ENCODE results near the gene DEFB126.
"Not testable (repeated sequence)": the region's sequence is repeated elsewhere in the genome, so short reads cannot be mapped to it uniquely, and the experiment has no call there.

The DEFB126 gene

DNA sequence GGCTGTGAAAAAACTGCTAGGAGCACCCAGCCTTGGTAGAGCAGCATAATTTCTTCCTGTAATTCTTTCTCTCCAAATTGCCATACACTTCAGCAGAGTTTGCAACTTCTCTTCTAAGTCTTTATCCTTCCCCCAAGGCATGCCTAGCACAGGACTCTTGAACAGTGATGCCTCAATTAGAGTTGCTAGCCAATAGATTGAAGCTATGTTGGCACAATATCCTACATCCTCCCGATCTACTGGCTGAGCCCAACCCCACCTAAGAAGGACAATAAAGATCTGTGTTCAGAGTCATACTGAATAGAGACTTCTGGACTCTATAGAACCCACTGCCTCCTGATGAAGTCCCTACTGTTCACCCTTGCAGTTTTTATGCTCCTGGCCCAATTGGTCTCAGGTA lies at the start of gene DEFB126:
Gene DEFB126 (plus strand): TSS at position 301 of the 400 bp plus-strand sequence. CDS start 39 bp downstream, at position 340.
- no peak within 1 kb of the TSS for H3K27ac Mint-ChIP-seq
- no peaks in the 10 kb centered on the region for H3K36me3 Mint-ChIP-seq
- CTCF ChIA-PET: no interaction called here
- peaks cover 32% of the 10 kb centered on the region for H3K27me3 Mint-ChIP-seq
- no peak for DNase-seq
- no peak within 1 kb of the TSS for H3K4me3 Mint-ChIP-seq
- H3K9me3 Mint-ChIP-seq: peaks cover 4% of the 10 kb centered on the region
- H3K4me1 Mint-ChIP-seq: no peaks in the 10 kb centered on the region

DNA sequence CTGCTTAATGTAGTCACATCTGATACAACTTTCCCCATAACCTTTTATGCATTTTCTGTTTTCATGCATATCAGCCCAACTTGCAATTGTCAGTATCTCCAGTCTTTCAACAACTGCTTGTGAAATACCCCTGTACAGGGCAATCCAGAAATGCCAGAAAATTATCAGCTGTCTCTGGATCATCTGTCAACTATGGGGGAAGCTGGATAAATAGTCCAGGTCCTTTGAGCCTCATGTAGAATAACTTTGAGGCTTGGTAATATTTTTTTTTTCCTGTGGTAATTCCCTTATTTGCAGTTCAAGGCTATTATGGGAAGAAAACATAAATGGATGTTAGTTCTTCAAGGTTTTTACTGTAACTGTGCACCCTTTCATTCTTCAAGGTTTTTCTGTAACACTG lies 48.7 kb upstream of the DEFB126 start:
- no peak for DNase-seq
- no peak overlapping the region for H3K4me3 Mint-ChIP-seq
- no peak overlapping the region for H3K27ac Mint-ChIP-seq
- H3K4me1 Mint-ChIP-seq: no peaks in the 10 kb centered on the region
- CTCF ChIA-PET: no interaction called here
- peaks cover 8% of the 10 kb centered on the region for H3K27me3 Mint-ChIP-seq
- peaks cover 14% of the 10 kb centered on the region for H3K9me3 Mint-ChIP-seq
- H3K36me3 Mint-ChIP-seq: no peaks in the 10 kb centered on the region

DNA sequence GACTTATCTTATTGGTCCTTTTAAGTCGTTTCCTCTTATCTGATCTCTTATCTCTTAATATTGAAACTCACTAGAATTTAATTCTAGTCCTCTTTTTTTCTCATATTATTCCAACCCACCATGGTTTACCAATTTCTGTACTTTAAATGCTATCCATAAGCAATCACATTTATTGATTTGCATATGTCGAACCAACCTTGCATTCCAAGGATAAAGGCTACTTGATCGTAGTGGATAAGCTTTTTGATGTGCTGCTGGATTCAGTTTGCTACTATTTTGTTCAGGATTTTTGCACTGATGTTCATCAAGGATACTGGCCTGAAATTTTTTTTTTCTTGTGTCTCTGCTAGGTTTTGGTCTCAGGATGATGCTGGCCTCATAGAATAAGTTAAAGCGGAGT lies 47.2 kb upstream of the DEFB126 start:
- Mint-ChIP-seq H3K4me3 (no peak overlapping the region), H3K4me1 (no peaks in the 10 kb centered on the region), H3K27ac (no peak overlapping the region), H3K9me3 (peaks cover 14% of the 10 kb centered on the region), H3K27me3 (peaks cover 8% of the 10 kb centered on the region), H3K36me3 (no peaks in the 10 kb centered on the region)
- DNase-seq: no peak
- CTCF ChIA-PET: no interaction called here

DNA sequence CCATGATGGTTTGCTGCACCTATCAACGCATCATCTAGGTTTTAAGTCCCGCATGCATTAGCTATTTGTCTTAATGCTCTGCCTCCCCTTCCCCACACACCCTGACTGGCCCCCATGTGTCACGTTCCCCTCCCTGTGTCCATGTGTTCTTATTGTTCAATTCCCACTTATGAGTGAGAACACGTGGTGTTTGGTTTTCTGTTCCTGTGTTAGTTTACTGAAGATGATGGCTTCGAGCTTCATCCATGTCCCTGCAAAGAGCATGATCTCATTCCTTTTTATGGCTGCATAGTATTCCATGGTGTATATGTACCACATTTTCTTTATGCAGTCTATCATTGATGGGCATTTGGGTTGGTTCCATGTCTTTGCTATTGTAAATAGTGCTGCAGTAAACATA lies 44.7 kb upstream of the DEFB126 start:
- H3K27me3 Mint-ChIP-seq, H3K4me3 Mint-ChIP-seq, H3K4me1 Mint-ChIP-seq, H3K36me3 Mint-ChIP-seq, H3K27ac Mint-ChIP-seq, CTCF ChIA-PET, DNase-seq: not testable (repeated sequence)
- H3K9me3 Mint-ChIP-seq: peaks cover 14% of the 10 kb centered on the region

DNA sequence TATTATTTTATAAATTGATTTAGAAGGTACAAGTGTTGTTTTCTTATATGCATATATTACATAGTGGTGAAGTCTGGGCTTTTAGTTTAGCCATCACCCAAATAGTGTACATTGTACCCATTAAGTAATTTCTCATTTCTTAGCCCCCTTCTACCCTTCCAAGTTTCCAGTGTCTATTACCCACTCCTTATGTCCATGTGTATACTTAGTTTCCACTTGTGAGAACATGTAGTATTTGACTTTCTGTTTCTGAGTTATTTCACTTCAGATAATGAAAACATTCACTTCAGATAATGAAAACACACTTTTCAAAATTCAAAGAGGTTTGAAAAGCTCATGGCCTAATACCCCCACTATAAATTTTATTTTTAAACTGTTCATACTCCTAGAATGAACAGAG lies 40.4 kb upstream of the DEFB126 start:
- DNase-seq: no peak
- Mint-ChIP-seq H3K9me3 (peaks cover 1% of the 10 kb centered on the region), H3K27ac (no peak overlapping the region), H3K36me3 (no peaks in the 10 kb centered on the region), H3K4me3 (no peak overlapping the region), H3K4me1 (no peaks in the 10 kb centered on the region), H3K27me3 (peaks cover 25% of the 10 kb centered on the region)
- CTCF ChIA-PET: interaction anchor here (0.6 kb wide), 1 partner anchor 157 kb away, joined by 3 read pairs; no protein-coding TSS in a partner anchor

DNA sequence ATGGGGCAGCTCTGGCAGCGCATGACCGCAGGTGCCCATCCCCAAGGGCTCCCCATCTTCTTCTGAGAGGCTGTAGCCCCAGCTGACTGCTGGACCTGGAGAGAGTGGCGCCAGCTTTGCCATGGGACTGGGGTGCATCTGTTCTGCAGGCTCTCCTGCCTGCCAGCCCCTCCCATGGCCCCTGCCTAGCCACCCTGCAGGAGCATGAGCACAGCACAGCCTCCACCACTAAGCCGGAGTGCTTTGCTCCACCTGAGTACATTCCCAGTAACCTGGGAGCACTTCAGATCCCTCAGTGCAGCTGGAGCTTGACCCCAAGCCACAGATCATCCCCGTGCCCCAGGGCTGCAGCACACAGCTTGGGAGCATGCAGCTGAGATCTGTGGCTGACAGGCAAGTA lies 38.9 kb upstream of the DEFB126 start:
- no peaks in the 10 kb centered on the region for H3K4me1 Mint-ChIP-seq
- peaks cover 26% of the 10 kb centered on the region for H3K27me3 Mint-ChIP-seq
- CTCF ChIA-PET: no interaction called here
- no peaks in the 10 kb centered on the region for H3K9me3 Mint-ChIP-seq
- no peak for DNase-seq
- H3K27ac Mint-ChIP-seq: no peak overlapping the region
- no peak overlapping the region for H3K4me3 Mint-ChIP-seq
- H3K36me3 Mint-ChIP-seq: no peaks in the 10 kb centered on the region

DNA sequence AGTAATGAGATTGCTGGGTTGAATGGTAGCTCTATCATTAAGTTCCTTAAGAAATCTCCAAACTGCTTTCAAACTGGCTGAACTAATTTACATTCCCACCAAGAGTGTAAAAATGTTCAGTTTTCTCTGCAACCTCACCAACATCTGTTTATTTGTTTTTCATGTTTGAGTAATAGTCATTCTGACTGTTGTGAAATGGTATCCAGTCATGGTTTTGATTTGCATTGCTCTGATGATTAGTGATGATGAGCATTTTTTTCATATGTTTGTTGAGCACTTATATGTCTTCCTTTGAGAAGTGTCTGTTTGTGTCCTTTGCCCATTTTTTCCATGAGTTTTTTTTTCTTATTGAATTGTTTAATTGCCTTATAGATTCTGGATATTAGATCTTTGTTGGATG lies 30.0 kb upstream of the DEFB126 start:
- H3K36me3 Mint-ChIP-seq: no peaks in the 10 kb centered on the region
- H3K4me3 Mint-ChIP-seq: no peak overlapping the region
- H3K27me3 Mint-ChIP-seq: peaks cover 10% of the 10 kb centered on the region
- H3K27ac Mint-ChIP-seq: no peak overlapping the region
- no peaks in the 10 kb centered on the region for H3K4me1 Mint-ChIP-seq
- H3K9me3 Mint-ChIP-seq: no peaks in the 10 kb centered on the region
- no peak for DNase-seq
- CTCF ChIA-PET: no interaction called here

GRCh38 chr20:117518-117917 lies 24.9 kb upstream of the DEFB126 start:
- Mint-ChIP-seq H3K36me3 (no peaks in the 10 kb centered on the region), H3K27me3 (peaks cover 15% of the 10 kb centered on the region), H3K9me3 (no peaks in the 10 kb centered on the region), H3K4me1 (no peaks in the 10 kb centered on the region), H3K27ac (no peak overlapping the region), H3K4me3 (no peak overlapping the region)
- DNase-seq: no peak
- CTCF ChIA-PET: no interaction called here

DNA sequence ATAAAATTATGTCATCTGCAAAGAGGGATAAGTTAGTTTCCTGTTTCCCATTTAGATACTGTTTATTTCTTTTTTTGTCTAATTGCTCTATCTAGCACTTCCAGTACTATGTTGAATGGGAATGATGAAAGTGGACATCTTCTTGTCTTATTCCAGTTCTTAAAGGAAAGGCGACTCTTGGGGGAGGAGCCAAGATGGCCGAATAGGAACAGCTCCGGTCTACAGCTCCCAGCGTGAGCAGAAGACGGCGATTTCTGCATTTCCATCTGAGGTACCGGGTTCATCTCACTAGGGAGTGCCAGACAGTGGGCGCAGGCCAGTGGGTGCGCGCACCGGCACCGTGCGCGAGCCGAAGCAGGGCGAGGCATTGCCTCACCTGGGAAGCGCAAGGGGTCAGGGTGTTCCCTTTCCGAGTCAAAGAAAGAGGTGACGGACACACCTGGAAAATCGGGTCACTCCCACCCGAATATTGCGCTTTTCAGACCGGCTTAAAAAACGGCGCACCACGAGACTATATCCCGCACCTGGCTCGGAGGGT lies 12.5 kb upstream of the DEFB126 start:
- DNase-seq, H3K4me3 Mint-ChIP-seq, H3K27ac Mint-ChIP-seq, H3K27me3 Mint-ChIP-seq, CTCF ChIA-PET, H3K36me3 Mint-ChIP-seq, H3K4me1 Mint-ChIP-seq, H3K9me3 Mint-ChIP-seq: not testable (repeated sequence)

DNA sequence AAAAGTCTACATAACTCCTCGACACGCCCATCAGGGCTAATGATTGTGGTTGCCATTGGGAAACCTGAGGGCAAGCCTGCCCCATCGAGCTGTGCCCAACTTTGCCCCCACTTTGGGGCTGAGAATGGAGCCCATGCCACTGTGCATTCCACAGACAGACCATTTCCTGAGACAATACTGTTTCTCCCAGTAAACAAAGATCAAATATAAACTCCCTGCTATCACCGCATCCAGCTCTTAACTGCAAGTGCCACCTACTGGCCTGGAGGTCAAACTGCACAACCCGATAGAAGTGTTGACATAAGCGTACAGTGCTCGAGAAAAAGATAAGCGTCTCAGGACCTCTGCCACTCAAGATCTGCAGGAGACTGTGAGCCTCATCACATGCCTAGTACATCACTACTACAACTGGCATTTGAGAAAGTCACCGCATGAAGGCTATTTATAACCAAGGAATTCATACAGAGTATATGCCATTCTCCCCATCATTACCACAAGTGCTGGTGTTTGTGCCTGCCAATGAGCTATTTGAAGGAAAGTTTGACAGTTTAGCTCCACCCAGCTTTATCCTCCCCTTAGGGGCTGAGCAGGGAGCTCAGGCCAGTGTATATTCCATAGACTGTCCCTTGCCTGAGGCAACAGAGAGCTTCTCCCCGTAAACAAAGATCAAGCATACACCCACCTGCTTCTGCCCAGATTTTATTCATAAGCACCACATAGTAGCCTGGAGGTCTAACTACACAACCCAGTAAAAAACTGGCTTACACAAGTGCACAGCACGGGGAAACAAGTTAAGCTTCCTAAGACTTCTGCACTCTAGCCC lies 4.5 kb upstream of the DEFB126 start:
- no peaks in the 10 kb centered on the region for H3K4me1 Mint-ChIP-seq
- peaks cover 6% of the 10 kb centered on the region for H3K9me3 Mint-ChIP-seq
- peaks cover 20% of the 10 kb centered on the region for H3K27me3 Mint-ChIP-seq
- CTCF ChIA-PET: no interaction called here
- H3K36me3 Mint-ChIP-seq: no peaks in the 10 kb centered on the region
- H3K27ac Mint-ChIP-seq: no peak overlapping the region
- peak; percentile 29 for DNase-seq
- H3K4me3 Mint-ChIP-seq: no peak overlapping the region

DNA sequence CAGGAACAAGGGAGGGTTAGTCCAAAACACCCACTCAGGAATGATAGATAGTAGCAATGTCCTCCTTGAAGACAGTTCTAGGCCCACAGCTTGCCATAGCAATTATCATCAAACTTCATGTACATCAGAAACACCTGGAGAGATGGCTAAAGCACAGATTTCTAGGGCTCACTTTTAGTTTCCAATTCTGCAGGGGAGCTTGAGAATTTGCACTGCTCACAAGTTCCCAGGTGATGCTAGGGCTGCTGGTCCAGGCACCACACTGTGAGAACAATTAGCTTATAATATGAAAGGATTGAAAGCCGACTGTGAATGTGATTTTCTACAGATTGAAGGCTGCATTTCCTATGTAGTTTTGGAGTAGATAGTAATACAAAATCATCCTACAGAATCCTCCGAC lies 3.5 kb downstream of the DEFB126 start:
- Mint-ChIP-seq H3K36me3 (no peaks in the 10 kb centered on the region), H3K9me3 (no peaks in the 10 kb centered on the region), H3K27me3 (peaks cover 20% of the 10 kb centered on the region), H3K4me3 (no peak overlapping the region), H3K27ac (no peak overlapping the region), H3K4me1 (no peaks in the 10 kb centered on the region)
- no peak for DNase-seq
- CTCF ChIA-PET: no interaction called here

- Mint-ChIP-seq H3K9me3 (no peaks in the 10 kb centered on the region), H3K27ac (no peak overlapping the region), H3K4me3 (no peak overlapping the region), H3K27me3 (peaks cover under 1% of the 10 kb centered on the region), H3K4me1 (no peaks in the 10 kb centered on the region), H3K36me3 (no peaks in the 10 kb centered on the region)
- CTCF ChIA-PET: no interaction called here
- DNase-seq: no peak
Observed at GRCh38 chr20:152131-152530, 9.7 kb downstream of the DEFB126 start.

- CTCF ChIA-PET: no interaction called here
- DNase-seq: no peak
- no peaks in the 10 kb centered on the region for H3K9me3 Mint-ChIP-seq
- H3K36me3 Mint-ChIP-seq: no peaks in the 10 kb centered on the region
- H3K4me1 Mint-ChIP-seq: no peaks in the 10 kb centered on the region
- peaks cover 5% of the 10 kb centered on the region for H3K27me3 Mint-ChIP-seq
- H3K4me3 Mint-ChIP-seq: no peak within 1 kb of the TSS
- H3K27ac Mint-ChIP-seq: no peak within 1 kb of the TSS
Observed at GRCh38 chr20:157154-157553, 14.8 kb downstream of the DEFB126 start, which contains the start of gene DEFB127. Gene DEFB127 (plus strand): TSS chr20:157454. CDS start chr20:157545, 91 bp downstream.

DNA sequence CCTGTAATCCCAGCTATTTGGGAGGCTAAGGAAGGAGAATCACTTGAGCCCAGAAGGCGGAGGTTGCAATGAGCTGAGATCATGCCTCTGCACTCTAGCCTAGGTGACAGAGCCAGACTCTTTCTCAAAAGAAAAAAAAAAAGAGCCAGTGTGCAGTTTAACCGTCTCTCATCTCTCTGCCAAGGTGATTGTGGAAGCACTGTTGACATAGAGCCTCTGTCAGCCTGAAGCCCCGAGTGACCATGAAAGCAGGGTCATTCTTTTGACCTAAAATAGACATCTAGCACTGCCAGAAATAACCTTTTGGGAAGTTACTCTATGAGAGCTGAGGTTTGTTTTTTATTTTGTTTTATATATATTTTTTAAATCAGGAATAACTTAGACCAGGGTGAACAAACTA lies 22.2 kb downstream of the DEFB126 start:
- CTCF ChIA-PET: no interaction called here

DNA sequence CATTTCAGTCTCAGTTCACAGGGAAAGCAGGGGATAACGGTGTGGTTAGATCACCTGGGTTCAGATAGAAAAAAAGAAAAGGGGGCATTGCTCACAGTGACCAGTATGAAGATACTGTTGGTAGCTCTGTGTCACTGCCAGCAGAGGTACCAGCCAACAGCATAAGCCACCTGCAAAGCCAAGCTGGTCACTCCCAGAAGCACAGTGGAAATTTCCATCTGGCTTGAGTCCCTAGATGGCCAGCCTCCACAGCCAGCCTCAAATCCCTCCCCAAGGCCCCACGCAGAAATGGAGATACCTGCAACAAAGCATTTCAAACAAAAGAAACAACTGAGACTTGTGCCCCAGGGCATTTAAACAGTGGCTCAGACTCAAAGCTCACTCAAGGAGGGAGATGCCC lies 26.5 kb downstream of the DEFB126 start:
- H3K36me3 Mint-ChIP-seq: no peaks in the 10 kb centered on the region
- H3K27me3 Mint-ChIP-seq: peaks cover 16% of the 10 kb centered on the region
- no peak for DNase-seq
- CTCF ChIA-PET: no interaction called here
- H3K4me1 Mint-ChIP-seq: no peaks in the 10 kb centered on the region
- H3K27ac Mint-ChIP-seq: no peak overlapping the region
- no peak overlapping the region for H3K4me3 Mint-ChIP-seq
- no peaks in the 10 kb centered on the region for H3K9me3 Mint-ChIP-seq

More for the DNA sequence above, 22.2 kb downstream of the DEFB126 start:
- Mint-ChIP-seq H3K9me3 (no peaks in the 10 kb centered on the region), H3K4me3 (no peak overlapping the region), H3K4me1 (no peaks in the 10 kb centered on the region), H3K36me3 (no peaks in the 10 kb centered on the region), H3K27me3 (peaks cover 16% of the 10 kb centered on the region), H3K27ac (no peak overlapping the region)
- DNase-seq: no peak

Measured in activated naive CD4-positive, alpha-beta T cell treated with anti-CD3 and anti-CD28 coated beads, Interleukin-2, amount 10 ng/mL, durations not matched to agents 7 days and 5 days (primary cell).